LHCN-M2 (cell line): ENCODE data around the gene MPL. TPM values are rescaled to one million over a fixed set of nuclear protein-coding genes. Genes with fewer than 3 reads are reported as not detected.

Source experiments
- DNase-seq: peaks from one replicate; pipeline ENCODE4 v3.0.0-alpha.2; 2012; ENCODE audit warnings: low read depth
- polyA plus RNA-seq: library from polyadenylated mRNA; unstranded; fragments of >200 nt; gene quantifications from one replicate; pipeline ENCODE4 v1.2.1, GENCODE V29; 2012; ENCODE audit warnings: missing spikeins
- total RNA-seq: library from RNA; depleted of rRNA; stranded (reverse); fragments of >200 nt; gene quantifications from 2 replicates; pipeline ENCODE4 v1.2.3, GENCODE V29; 2014; rRNA removed

Gene MPL
- total RNA-seq, result not detected in 2 replicates
- not detected for polyA plus RNA-seq

DNA sequence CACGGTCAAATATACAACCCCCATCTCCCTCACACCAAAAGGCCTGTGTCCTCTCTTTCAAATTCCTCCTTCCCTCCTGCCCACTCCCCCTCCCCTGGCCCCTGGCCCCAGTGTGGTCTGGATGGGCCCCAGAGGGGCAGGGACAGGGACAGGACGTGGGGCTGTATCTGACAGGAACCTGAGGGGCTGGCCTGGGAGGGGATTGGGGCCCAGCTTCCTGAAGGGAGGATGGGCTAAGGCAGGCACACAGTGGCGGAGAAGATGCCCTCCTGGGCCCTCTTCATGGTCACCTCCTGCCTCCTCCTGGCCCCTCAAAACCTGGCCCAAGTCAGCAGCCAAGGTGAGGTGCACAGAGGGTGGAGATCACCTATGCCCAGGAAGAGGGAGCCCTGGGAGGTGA is at the start of gene MPL:
Gene MPL (plus strand): TSS at position 231 of the 400 bp plus-strand sequence. CDS start 31 bp downstream, at position 262.
- DNase-seq, result no peak

DNA sequence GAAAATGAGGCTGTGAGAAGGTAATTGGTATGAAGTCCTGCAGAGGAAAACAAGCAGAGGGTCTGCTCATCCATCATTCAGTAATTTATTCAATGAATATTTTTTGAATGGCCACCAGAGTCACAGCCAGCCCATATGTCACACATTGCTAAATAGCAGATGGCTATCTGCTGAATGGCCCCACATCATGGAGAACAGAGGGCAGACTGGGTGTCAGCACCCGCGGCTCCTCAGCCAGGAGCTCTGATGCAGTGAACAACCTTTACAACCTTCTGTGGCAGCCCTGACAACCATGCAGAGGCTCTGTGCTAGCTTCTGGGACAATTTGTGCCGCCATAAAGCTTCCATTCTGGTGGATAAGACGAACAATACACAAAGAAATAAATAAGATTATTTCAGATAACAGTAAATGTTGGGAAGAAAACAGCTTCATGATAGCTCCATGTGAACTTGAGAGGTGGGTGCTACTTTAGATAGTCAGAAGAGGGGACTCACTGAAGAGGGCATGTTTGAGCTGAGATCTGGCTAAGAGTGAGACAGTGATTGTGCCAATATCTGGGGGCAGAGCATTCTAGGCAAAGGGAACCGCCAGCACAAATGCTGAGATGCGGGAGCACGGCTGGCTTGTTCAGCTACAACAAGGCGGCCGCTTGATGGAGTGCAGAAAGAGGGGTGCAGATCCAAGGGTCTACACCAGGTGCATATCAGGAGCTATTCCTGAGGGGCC is 49.4 kb upstream of the MPL start:
- no peak for DNase-seq

DNA sequence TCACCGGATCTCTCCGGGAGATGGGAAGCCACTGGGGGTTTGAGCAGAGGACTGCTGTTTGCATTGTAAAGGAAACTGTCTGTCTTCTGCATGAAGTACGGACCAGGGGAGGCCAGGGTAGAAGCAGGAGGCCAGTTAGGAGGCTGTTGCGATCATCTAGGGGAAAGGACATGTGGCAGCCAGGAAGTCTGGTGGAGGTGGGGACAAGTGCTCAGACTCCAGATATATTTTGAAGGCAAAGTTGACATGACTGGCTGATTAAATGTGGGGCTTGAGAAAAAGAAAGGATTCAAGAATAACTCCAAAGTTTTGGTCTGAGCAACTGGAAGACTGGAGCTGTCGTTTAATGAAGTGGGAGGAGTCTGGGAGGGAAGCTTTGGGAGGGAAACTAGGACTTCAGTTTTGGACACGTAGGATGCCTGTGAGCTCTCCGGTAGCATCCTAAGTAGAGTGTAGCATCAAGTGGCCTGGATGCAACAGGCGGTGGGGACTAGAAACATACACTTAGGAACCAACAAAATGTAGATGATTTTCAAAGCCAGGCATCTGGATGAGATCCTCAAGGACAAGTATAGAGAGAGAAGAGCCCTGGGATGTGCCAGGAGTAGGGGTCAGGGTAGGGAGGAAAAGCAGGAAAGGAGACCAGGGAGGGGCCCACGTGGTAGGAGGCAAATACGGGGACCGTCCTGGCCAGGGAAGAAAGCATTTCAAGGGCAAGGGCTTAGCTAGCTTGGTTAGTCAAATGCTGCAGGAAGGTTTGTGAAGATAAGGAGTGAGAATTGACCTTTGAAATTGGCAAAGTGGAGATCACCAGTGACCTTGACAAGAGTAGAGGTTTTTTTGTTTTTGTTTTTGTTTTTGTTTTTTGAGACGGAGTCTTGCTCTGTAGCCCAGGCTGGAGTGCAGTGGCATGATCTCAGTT is 48.6 kb upstream of the MPL start:
- no peak for DNase-seq

DNA sequence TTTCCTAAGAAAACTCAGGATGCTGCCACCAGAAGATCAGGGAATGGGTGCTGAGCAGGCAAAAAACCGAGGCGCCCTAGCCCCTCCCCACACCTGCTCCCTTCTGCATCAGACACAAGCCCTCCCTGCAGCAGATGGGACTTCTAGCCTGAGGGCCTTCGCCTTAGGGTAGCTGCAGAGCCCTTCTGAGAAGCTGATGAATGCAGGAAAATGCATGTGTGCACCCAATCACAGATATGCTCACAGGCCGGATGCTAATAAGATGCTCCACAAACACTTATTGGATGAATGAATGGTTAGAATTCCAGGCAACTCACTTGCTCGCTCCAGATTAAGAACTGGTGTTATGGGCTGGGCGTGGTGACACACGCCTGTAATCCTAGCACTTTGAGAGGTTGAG is 45.4 kb upstream of the MPL start:
- no peak for DNase-seq

DNA sequence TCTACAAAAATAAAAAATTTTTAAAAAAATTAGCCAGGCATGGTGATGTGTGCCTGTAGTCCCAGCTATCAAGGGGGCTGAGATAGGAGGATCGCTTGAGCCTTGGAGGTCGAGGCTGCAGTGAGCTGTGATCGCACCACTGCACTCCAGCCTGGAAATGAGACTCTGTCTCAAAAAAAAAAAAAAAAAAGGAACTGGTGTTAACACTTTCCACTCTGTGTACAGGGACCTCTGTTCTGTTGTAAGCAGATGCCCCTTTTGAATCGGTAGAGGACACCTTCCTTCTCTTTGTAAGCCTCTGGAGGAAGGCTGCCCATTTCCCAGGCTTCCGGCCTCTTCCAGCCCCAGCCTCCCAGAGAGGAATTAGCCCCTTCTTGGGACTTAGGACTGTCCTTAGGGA is 44.9 kb upstream of the MPL start:
- DNase-seq, result no peak

DNA sequence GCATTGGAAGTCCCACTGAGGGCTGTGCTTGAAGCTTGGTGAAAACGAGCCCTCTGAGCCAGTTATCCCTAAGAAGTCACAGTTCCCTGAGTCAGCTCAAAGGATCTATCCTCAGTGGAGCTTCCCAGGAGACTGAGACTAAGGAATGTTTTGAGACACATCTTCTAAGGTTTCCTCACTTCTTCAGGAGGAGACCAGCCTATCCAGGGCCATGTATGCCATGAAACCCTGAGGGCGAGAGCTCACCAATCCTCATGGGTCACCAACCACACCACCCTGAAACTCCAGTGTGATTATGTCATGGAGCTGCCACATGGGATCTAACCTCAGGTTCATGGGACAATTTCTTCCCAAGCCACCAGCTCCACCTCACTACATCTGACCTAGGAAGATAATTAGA is 44.4 kb upstream of the MPL start:
- no peak for DNase-seq

DNA sequence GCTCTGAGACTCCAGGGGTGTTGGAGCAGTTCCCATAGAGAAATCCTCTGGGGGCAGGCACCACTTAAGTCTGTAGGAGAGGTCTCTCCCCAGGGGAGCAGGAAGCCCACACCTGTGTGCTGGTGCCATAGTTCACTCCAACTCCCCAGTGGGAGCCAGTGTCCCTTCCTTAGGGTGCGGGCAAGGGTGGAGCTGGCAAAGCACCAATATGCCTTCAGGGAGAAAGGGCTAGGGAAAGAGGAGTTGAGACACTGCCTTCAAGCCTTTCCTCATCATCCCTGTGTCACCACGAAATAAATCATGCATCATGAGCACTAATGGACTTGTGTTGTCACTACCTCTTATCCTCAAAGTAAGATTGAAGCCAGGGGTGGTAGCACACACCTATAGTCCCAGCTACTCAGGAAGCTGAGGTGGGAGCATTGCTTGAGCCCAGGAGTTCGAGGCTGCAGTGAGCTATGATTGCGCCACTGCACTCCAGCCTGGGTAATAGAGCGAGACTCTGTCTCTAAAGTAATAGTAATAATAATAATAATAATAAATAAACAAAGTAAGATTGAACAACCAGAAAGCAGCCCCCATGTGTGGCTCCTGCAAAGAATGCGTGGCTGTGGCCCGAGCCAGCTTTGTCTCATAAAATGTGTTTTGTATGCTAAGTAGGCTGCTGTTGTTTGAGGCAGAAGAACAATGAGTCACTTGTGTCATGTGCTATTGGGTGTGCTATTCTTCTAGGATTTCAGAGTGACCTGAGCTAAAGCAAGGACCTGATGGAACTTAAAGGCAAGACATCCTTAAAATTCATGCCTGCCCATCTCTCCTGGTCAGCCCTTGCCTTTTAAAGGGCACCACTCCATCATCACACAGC is 43.5 kb upstream of the MPL start:
- DNase-seq, result peak; percentile 71

DNA sequence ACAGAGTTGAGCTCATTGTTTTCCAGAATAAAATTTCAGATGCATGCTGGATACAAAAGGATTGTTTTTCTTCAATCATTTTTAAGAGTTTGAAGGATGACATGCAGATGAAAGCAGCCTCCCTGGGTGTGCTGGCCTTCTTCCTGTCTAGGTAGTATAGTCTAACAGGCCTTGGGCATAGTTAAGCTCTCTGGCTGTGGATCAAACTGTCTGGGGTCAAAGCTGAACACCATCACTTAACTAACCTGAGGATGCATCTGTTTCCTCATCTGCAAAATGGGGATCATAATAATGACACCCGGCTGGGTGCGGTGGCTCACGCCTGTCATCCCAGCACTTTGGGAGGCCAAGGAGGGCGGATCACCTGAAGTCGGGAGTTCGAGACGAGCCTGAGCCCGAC is 42.9 kb upstream of the MPL start:
- no peak for DNase-seq

DNA sequence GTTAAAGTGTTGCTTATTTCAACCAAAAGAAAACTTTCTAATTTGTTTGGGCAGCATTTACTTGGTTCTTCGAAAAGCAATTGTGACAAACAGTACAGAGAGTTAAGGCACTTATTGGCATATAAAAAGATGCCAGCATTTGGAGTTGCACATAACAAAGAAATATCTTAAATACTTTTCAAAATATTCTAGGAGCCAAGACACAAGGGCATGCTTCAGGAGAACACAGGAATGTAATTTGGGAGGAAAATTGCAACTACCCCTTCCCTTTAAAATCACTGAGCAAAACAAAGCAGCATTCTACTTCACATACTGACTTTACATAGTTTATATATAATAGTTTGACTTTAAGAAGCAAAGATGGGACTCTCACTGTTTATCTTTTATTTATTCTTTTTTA is 41.4 kb upstream of the MPL start:
- DNase-seq, result no peak

DNA sequence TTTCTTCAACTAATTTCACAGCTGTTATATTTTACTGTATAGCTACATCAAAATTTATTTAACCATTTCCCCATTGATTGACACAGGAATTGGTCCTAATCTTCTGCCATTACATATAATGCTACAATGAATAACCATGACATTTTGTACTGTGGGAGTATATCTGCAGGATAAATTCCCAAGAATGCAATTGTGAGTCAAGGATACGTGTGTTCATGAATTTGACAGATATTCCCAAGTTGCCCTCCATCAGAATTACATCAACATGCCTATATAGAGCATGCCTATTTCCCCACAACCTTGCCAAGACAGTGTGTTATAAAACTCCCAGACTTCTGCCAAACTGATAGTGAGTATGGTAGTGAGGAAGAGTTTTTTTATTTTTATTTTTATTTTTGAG is 39.6 kb upstream of the MPL start:
- no peak for DNase-seq

DNA sequence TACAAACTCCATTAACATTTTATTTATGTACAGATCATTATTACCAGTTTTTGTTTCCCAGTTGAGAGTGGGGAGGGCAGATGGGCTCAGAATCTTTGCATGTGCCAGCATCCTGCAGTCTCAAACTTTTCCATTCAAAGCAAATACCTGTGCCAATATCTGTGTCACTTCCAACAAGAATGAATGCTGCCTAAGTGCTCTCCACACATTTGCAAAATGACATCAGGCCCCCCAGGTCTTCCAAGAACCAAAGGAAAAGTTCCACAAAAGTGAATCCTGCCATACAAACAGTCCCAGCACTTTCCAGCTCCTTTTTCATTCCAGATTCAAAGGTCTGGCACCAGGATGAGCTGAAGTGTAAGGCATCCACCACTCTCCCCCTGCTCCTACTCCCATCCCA is 38.5 kb upstream of the MPL start:
- no peak for DNase-seq

DNA sequence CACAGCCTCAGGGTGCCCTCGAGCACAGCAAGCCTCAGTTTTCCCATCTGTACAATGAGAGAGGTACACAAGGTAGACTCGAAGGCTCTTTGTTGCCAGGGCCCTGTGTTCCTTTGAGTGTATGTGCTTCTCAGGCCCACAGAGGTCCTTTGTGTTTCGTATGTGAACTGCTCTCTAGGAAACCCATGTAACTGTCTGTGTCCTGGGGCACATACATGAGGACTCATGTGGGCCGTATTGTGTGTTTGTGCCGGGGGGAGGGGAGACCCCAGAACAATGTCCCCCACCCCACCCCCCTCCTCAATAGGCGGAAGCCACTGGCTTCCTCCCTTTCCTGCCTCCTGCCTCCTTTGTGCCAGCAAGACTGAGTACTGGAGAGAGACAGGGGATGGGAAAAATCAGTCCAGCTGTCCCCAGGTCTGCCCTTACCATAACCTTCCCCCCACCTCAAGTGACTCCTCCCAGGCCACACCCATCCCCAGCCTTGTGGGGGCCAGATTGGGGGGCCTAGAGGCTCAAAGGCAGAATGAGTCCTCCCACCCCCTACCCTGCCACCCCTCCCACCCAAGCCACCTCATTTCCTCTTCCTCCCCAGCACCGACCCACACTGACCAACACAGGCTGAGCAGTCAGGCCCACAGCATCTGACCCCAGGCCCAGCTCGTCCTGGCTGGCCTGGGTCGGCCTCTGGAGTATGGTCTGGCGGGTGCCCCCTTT is 37.1 kb upstream of the MPL start, which contains the start of gene TIE1:
Gene TIE1 (plus strand): TSS at position 605 of the 717 bp plus-strand sequence. CDS start 90 bp downstream, at position 695.
- no peak for DNase-seq

DNA sequence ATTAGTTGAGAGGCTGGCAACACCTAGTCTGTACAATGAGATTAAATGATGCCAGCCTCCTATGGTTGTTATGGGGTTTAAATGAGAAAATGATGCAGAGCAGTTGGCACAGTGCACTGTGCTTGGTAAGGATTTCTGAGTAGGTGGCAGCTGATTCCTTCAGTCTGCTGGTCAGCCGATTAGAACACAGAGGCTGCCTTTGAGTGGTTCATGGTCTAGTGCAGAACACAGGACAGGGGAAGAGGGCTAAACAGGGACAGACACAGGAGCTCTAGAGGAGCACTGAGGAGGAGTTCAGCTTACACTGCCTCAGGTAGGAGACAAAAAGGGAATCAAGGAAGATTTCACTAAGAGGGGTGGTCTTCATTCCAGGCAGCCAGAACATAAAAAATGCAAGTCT is 35.4 kb upstream of the MPL start:
- no peak for DNase-seq

DNA sequence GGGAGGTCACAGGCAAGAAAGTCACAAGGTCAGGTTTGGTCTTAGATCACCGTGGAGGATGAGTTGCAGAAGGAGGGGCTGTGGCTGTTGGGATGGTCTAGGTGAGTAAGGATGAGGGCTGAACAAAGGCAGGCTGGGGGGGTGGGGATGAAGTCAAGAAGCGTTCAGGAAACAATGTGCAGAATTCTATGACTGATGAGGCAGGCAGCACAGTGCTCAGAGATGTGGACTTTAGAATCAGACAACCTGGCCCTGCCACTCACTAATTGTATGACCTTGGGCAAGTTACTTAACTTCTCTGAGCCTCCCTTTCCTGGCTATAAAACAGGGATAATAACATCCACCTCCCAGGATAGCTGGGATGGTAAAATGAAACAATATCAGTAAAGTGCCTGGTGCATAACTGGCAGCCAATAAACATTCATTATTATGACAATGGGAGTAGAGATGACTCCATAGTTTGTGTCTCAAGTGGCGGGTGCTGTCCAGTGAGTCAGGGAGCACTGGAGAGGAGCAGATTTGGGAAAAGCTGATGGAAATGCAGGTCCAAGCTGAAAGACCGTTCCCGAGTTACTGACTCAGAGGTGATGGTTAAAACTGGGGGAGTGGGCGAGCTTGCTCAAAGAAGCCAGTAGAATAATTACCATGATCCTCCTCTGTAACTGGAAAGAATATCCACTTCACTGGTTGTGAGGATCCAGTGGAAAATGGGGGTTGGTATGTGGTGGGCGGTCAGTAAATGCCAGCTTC is 34.7 kb upstream of the MPL start:
- no peak for DNase-seq

DNA sequence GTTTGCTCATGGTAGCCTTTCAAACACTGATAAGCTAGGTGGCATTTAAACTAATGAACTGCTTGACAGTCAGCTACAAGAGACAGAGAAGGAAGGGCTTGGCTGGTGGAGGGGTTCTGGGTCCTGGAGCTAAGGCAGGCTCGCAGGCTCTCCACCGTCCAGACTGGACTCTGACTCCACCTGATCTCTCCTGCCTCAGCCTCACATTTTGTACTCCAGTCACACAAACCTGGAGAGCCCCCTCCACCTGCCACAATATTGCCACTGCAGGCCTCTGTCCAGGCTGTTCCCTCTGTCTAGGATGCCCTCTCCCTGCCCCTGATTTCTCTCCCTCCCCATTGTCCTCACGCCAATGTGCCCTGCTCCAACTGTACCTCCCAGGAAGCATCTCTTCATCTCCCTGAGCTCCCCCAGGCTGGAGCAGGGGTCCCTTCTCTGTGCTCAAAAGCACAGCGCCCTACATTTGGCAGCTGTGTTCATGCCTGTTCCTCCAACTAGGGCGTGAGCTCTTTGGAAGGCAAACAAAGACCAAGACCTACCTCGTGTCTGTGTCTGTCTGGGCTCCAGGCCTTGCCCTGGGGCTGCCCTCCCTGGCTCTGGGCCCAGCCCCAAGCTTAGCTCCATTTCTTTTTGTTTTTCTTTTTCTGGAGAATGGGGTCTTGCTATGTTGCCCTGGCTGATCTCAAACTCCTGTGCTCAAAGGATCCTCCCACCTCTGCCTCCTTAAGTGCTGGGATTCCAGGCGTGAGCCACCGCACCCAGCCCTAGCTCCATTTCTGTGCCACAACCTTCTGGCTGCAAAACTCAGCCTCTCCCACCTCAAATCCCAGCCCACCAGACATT is 33.9 kb upstream of the MPL start:
- no peak for DNase-seq

DNA sequence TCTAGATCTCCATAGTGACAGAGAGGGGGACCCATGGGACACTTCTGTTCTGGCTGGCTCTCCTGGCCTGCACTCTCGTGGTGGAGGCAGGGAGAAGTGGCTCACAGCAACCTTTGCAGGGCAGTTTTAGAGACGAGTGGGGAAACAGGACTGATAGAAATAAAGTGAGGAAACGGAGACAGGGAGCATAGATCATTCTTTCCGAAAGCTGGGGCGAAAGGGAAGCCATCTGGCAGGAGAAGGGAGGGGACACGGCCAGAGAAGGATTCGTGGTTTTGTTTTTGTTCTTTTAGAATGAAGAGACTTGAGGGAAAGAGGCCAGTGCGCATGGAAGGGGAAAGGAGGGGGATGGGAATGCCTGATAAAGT is 33.3 kb upstream of the MPL start:
- DNase-seq, result no peak

DNA sequence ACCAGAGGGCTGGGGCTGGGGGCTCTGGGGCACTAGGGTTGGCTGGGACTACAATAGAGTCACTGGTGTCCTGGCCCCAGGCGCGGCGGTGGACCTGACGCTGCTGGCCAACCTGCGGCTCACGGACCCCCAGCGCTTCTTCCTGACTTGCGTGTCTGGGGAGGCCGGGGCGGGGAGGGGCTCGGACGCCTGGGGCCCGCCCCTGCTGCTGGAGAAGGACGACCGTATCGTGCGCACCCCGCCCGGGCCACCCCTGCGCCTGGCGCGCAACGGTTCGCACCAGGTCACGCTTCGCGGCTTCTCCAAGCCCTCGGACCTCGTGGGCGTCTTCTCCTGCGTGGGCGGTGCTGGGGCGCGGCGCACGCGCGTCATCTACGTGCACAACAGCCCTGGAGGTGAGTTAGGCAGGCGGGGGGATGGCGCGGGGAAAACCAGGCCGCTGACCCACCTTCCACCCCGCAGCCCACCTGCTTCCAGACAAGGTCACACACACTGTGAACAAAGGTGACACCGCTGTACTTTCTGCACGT is 32.8 kb upstream of the MPL start:
- no peak for DNase-seq

DNA sequence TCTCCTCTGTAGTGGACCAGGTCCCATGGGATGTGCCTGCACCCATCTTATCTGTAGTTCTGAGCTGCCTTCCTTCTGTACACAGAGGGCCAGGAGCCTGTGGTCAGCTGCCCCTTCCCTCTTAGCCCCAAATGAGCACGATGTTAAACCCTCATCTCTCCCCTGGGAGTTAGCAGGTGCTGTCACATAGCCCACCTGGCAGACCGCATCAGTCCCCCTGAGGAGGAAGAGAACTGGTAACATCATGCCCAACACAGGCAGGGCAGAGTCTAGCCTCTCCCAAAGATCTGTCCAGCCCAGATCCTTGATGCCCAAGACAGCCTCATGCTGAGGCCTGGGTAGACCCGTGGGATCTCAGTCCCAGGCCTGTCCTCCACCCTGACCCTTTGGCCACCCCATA is 32.2 kb upstream of the MPL start:
- no peak for DNase-seq
